Stimulated activated CD4-positive, alpha-beta T cell treated with anti-CD3 and anti-CD28 coated beads, Interleukin-12 subunit alpha, Interleukin-12 subunit beta, amount 100 ng/mL, for 48 hours (primary cell): Measurements from ENCODE around the gene OSBPL10.

ENCODE experiments used
- DNase-seq, 3 donors: peaks; one replicate each; pipeline ENCODE4 v3.0.0-alpha.2; 2020; ENCODE audit warnings: low read depth in 2 of 3, low spot score in 1 of 3

Gene OSBPL10

DNA sequence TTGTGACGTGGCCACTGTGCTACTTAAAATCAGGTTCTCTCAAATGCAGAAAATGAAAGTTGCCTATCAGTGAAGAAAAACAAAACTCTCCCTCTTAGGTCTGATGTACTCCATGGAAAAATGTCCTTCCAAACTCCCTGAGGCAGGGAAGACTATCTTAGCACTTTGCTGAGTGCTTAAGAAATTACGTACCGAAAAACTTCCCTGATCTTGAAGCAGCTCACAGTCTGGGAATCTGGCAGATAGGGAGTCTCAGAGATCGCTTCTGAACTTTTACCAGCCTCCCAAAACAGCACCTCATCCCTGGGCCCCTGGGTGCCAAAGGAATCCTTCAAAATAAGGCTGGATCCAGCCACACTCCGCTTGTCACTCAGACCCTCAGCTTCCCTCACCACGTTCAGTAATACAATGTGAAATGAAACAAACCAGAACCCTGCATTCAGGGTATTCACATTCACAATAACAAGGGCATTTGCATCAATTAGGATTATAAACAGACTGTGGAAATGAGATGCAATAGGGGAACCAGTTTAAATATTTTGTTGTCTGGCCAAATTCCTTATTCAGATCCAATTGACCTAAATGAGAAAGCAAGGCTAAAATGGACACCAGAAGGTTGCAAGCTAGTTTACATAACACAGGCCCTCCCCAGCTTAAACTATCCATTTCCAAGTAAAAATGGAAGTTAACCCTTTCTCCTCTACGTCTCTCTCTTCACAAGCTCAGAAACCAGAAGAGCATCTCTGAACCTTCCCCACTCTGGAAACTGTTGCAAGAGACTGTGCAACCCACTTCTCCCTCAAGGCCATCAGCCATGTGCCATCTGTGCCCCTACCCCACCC lies 20.9 kb downstream of the OSBPL10 start:
- no peak for DNase-seq

- DNase-seq: no peak
Observed at GRCh38 chr3:31959251-31959650, 21.8 kb downstream of the OSBPL10 start.

- DNase-seq: no peak
Observed at GRCh38 chr3:31958701-31959152, 22.3 kb downstream of the OSBPL10 start.

DNA sequence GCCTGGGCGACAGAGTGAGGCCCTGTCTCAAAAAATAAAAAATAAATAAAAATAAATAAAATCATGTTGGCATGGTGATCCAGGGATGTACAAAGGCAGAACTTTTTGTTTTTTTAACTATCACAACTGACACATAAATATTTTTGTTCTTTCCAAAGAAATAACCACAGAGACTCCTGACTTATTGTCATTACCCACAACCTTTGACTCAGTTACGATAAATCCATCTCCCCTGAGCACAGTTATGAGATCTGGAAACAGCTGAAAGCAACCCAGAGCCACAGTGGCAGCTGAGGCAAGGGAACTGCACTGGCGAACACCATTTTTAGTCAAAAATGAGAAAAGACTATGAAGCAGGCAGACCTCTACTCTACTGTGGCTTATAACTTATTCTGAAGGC lies 24.0 kb downstream of the OSBPL10 start:
- no peak for DNase-seq

GRCh38 chr3:31955581-31955980 lies 25.5 kb downstream of the OSBPL10 start:
- DNase-seq: no peak

GRCh38 chr3:31953636-31954035 lies 27.4 kb downstream of the OSBPL10 start:
- no peak for DNase-seq

DNA sequence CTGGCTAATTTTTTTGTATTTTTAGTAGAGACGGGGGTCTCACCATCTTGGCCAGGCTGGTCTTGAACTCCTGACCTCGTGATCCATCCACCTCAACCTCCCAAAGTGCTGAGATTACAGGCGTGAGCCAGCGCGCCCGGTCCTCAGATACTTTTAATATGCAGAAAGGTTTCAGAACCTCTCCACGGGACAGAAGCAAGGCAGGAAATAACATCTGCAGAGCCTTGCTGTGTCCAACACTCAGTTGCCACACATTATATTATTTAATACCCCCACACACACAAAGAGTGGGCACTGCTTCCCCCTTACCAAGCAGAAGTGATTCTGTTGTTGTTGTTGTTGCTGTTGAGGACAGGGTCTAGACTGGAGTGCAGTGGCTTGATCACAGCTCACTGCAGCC lies 28.0 kb downstream of the OSBPL10 start:
- no peak for DNase-seq

- DNase-seq: no peak
Observed at GRCh38 chr3:31952205-31952604, 28.9 kb downstream of the OSBPL10 start.

- no peak for DNase-seq
Observed at GRCh38 chr3:31948280-31948679, 32.8 kb downstream of the OSBPL10 start.

DNA sequence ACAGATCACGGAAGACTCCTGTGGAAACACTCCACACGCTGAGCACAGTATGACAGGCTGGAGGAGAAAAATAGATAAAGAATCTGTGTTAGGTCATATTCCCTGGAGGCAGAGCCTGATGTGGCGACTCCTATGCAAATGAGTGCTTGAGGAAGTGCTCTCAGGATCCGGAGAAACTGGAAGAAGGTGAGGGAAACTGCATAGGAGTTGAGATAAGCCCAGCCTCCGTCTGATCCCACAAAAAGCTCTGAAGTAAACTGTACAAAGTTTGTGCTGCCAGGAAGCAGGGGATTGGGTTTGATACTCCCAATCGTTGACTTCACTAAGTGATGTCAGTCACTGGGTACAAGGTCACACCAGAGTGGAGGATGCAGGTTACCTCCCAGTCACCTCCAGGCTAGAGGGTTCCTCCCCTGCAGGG lies 33.4 kb downstream of the OSBPL10 start:
- no peak for DNase-seq

GRCh38 chr3:31947162-31947561 lies 33.9 kb downstream of the OSBPL10 start:
- DNase-seq: no peak

- DNase-seq: no peak
Observed at GRCh38 chr3:31946484-31947081, 34.5 kb downstream of the OSBPL10 start.

- no peak for DNase-seq
Observed at GRCh38 chr3:31945738-31946052, 35.4 kb downstream of the OSBPL10 start.

GRCh38 chr3:31943041-31943440 lies 38.0 kb downstream of the OSBPL10 start:
- no peak for DNase-seq

DNA sequence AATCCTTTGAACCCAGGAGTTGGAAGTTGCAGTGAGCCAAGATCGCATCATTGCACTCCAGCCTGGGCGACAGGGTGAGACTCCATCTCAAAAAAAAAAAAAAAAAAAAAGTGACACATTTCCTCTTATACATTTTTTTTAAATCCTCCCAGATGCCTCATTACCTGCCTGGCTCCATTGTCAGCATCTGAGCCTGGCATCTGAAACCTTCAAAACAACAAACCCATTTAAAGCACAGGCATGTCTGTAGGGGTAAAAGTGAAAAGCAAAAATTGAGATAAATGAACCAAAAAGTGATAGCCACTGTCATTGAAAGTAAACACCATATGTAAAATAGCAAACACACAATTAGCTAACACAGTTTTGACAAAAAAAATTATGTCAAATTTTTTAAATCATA lies 38.6 kb downstream of the OSBPL10 start:
- DNase-seq: no peak

DNA sequence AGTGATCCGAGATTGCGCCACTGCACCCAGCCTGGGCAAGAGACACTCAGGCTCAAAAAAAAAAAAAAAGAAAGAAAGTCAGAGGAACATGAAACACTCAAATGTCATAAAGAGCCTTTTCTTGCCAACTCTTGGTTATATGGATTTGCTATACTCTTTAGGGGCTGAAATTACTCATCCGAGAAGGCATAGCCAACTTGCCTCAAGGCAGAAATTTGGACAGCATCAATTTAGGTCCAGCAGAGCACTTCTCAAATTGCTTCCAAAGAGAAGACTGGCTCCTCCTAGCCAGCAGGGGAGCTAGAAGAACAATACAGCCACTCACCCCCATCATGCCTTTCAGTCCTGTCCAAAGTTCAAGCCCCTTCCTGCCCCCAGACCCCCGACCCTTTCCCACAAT lies 43.8 kb downstream of the OSBPL10 start:
- DNase-seq: no peak

DNA sequence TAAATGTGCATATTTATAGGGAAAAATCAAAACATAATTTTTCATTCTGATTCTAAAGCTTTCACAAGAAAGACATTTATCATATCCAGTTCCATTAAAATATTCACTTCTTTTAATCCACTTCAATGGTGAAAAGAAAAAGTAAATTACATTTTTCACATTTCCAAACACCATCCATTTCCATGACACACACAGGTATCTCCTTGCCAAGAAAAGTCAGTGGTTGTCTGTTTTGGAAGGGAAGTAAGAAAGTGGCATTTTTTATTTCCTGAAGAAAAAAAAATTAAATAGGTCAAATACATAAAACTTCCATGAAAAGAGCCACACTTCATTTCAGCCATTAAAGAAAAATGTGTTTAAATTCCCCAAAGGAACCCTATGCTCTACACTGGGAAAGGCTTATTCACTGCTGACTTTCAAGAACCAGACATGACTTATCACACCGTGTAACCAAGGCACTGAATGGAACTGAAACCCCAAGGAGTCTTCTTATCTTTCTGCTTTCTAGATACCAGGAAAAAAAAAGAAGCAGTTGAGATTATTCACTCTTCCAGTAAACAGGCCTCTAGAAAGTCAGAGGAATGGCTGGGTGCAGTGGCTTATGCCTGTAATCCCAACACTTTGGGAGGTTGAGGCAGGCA lies 44.5 kb downstream of the OSBPL10 start:
- DNase-seq: no peak

GRCh38 chr3:31934866-31935265 lies 46.2 kb downstream of the OSBPL10 start:
- DNase-seq: no peak

- no peak for DNase-seq
Observed at GRCh38 chr3:31934018-31934417, 47.0 kb downstream of the OSBPL10 start.

DNA sequence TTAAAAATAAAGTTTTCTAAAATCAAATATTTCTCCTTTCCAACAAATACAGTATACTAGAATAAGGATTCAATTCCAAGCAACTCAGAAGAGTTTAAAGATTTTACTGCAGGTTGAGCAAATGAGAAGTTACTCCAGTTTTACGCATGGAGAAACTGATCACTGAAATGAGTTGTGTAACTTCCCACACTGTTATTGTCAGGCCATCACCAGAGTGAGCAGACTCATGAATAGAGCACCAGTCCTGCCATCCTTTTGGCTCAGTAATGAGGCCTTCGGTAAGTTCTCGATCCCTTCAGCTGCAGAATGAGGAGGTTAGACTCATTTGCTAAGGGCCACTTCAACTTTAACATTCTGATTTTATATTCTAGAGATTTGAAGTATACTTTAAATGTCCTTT lies 48.1 kb downstream of the OSBPL10 start:
- no peak for DNase-seq

- no peak for DNase-seq
Observed at GRCh38 chr3:31929826-31930502, 51.1 kb downstream of the OSBPL10 start.

DNA sequence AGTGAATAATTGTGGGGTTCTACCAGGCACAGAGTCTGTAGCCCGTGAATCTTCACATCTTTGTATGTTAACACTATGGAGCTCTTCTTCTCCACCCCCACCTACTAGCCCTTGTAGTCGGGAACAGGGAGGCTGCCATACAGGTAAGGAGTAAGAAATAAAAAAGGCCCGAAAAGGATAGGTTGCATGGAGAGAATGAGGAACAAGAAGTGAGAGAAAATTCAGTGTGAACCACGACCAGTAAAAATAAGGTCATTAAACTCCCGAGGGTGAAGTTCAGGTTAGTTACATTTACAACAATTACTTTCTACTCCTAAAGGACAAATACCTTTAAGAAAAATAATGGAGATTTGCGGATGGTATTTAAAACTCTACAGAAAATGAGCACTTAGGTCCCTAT lies 53.3 kb downstream of the OSBPL10 start:
- DNase-seq: no peak
